ENCODE results near the gene OSBPL6.

OSBPL6 gene

GRCh38 chr2:178427458-178427857 lies 233.1 kb downstream of the OSBPL6 start:
- no peak for TF ChIP-seq CTCF (IDR thresholded peaks at IDR 0.05; ENCODE audit: low read depth, low read length)
- TF ChIP-seq MAX (IDR thresholded peaks at IDR 0.05; ENCODE audit: low read depth, low read length), result no peak
- TF ChIP-seq POLR2A (IDR thresholded peaks at IDR 0.05; ENCODE audit: extremely low read depth, insufficient read length), result no peak
- TF ChIP-seq MYC (IDR thresholded peaks at IDR 0.05; ENCODE audit: low read depth, low read length), result no peak
- DNase-seq (ENCODE audit: low read depth), result no peak
- no peak overlapping the region for H3K4me3 ChIP-seq (ENCODE audit: low read depth, low read length)

- TF ChIP-seq MAX (IDR thresholded peaks at IDR 0.05; ENCODE audit: low read depth, low read length) (no peak), MYC (IDR thresholded peaks at IDR 0.05; ENCODE audit: low read depth, low read length) (no peak), POLR2A (IDR thresholded peaks at IDR 0.05; ENCODE audit: extremely low read depth, insufficient read length) (no peak), CTCF (IDR thresholded peaks at IDR 0.05; ENCODE audit: low read depth, low read length) (no peak)
- DNase-seq (ENCODE audit: low read depth), result no peak
These were observed 234.1 kb downstream of the OSBPL6 start for GRCh38 chr2:178428396-178428806.

GRCh38 chr2:178429336-178429735 lies 235.0 kb downstream of the OSBPL6 start:
- H3K4me3 ChIP-seq (ENCODE audit: low read depth, low read length), result no peak overlapping the region
- peak; percentile 16 for DNase-seq (ENCODE audit: low read depth)
- TF ChIP-seq CTCF (IDR thresholded peaks at IDR 0.05; ENCODE audit: low read depth, low read length), result no peak

More at GRCh38 chr2:178428396-178428806, 234.1 kb downstream of the OSBPL6 start:
- H3K4me3 ChIP-seq (ENCODE audit: low read depth, low read length), result no peak overlapping the region

- TF ChIP-seq CTCF (IDR thresholded peaks at IDR 0.05; ENCODE audit: low read depth, low read length) (no peak), POLR2A (IDR thresholded peaks at IDR 0.05; ENCODE audit: extremely low read depth, insufficient read length) (no peak), MYC (IDR thresholded peaks at IDR 0.05; ENCODE audit: low read depth, low read length) (no peak), MAX (IDR thresholded peaks at IDR 0.05; ENCODE audit: low read depth, low read length) (no peak)
- no peak for DNase-seq (ENCODE audit: low read depth)
These were observed 242.3 kb downstream of the OSBPL6 start for GRCh38 chr2:178436662-178437061.

GRCh38 chr2:178441426-178441825 lies 247.1 kb downstream of the OSBPL6 start:
- no peak overlapping the region for H3K4me3 ChIP-seq (ENCODE audit: low read depth, low read length)
- TF ChIP-seq POLR2A (IDR thresholded peaks at IDR 0.05; ENCODE audit: extremely low read depth, insufficient read length), result no peak
- TF ChIP-seq MYC (IDR thresholded peaks at IDR 0.05; ENCODE audit: low read depth, low read length), result no peak
- TF ChIP-seq MAX (IDR thresholded peaks at IDR 0.05; ENCODE audit: low read depth, low read length), result no peak
- no peak for TF ChIP-seq CTCF (IDR thresholded peaks at IDR 0.05; ENCODE audit: low read depth, low read length)
- no peak for DNase-seq (ENCODE audit: low read depth)

More at GRCh38 chr2:178436662-178437061, 242.3 kb downstream of the OSBPL6 start:
- no peak overlapping the region for H3K4me3 ChIP-seq (ENCODE audit: low read depth, low read length)

Data from NB4 (cell line).